Umbilical cord (tissue), 2 donors: ENCODE data around the gene WWC2. TPM values are rescaled to one million over a fixed set of nuclear protein-coding genes. Genes with fewer than 3 reads are reported as not detected.

Experiments used
- DNase-seq: peaks from one replicate; pipeline ENCODE4 v3.0.0-alpha.2; 2015; ENCODE audit warnings: low spot score
- total RNA-seq: library from RNA; depleted of rRNA; stranded (reverse); fragments of >200 nt; gene quantifications from one replicate; pipeline ENCODE4 v1.2.3, GENCODE V29; 2014; ENCODE audit warnings: low replicate concordance; ENCODE audit not compliant: insufficient read depth

WWC2 gene
- total RNA-seq, 1 donor from 2014 or later = 36.8 TPM

GRCh38 chr4:183328832-183329231, 229.8 kb downstream of the WWC2 start:
- peak; percentile 40 for DNase-seq

GRCh38 chr4:183329244-183329643, 230.2 kb downstream of the WWC2 start:
- DNase-seq = no peak

DNA sequence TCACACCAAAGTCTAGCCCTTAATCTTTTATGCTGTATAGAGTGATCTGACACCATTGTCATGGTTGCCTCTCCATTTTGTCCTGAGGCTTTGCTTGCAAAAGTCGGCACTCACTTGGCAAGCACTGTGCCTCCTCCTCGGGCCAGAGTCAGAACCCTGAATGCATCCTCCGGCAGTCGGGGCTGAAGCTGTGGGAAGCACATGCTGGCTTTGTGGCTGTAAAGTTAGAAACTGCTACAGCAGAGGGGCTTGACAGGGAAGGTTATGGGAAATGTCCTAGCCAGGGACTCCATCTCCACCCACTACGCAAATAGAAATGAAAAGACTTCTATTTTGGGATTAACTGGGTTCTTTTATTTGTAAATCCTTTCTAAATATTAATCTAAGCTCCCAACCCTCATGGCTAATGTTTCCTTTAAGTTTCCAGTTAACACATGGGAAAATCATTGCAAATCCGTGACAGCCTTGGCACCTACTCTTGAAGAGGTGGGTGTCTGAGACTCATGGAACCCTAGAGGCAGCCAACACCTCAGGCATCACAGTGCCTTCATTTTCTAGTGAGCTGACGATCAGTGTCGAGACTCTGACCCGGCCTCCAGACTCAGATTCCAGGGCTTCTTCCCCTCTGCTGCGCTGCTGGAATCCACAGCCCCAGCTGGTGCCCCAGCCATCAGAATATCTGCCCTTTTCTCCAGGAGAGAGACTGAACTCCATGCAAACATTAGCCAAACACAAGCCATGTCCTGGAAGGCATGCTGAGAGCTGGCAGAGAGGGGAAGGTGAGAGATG, 231.1 kb downstream of the WWC2 start:
- DNase-seq = no peak

DNA sequence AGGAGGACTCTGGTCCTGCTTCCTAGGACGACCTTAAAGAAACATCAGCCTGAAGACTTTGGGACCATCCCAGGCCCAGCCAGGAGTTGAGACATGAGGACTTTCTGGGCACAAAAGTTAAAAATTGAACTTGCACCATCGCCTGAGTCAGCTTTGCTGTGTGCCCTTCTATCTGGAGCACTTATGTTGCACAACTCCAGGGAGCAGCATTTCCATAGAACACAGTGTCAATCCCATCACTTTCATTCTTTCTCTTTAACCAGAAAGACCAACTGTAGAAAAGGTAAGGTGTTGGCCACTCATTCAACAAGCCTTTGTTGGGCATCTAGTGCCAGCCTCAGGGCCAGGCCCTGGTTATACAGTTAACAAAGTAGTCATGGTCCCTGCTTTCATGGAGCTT, 231.8 kb downstream of the WWC2 start:
- DNase-seq = no peak

GRCh38 chr4:183332447-183332846, 233.4 kb downstream of the WWC2 start:
- DNase-seq = no peak

- DNase-seq = no peak
Observed at GRCh38 chr4:183333202-183333601, 234.1 kb downstream of the WWC2 start.

DNA sequence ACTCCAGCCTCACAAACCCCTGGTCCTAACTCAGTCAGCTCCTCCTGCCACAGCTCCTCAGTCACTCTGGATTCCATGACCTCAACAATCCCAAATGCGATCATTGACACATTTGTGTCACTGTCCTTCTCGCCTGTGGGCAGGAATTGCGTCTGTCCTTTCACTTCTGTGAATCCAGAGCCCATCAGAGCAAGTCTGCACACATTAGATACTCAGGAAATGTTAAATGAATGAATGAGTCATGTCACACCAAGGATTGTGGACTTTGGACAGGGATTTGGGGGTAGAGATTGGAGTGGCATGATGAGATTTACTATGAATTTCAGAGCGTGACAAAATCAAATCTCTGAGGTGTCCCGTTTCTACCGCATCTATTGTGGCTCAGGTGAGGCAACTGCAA, 234.9 kb downstream of the WWC2 start:
- DNase-seq = no peak

- DNase-seq = peak; percentile 50
Observed at GRCh38 chr4:183335369-183335940, 236.4 kb downstream of the WWC2 start.

DNA sequence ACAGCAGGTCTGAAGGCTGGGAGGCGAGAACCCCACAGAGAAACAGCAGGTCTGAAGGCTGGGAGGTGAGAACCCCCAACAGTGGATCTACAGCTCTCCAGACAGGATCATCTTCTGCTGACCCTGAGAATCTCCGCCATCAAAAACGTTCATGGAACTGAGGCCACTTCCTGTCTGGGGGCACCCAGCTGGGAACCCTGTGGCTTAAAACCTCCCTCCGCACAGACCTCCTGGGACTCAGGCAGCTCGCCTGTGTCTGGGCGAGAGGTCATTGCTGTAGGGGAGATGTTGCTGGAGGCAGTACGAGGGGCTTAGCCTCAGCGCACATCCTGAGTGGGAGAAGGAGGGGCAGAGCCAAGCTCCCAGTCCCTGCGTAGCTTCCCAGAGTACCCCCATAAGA, 238.3 kb downstream of the WWC2 start:
- no peak for DNase-seq

- no peak for DNase-seq
Observed at GRCh38 chr4:183337833-183338232, 238.8 kb downstream of the WWC2 start.

DNA sequence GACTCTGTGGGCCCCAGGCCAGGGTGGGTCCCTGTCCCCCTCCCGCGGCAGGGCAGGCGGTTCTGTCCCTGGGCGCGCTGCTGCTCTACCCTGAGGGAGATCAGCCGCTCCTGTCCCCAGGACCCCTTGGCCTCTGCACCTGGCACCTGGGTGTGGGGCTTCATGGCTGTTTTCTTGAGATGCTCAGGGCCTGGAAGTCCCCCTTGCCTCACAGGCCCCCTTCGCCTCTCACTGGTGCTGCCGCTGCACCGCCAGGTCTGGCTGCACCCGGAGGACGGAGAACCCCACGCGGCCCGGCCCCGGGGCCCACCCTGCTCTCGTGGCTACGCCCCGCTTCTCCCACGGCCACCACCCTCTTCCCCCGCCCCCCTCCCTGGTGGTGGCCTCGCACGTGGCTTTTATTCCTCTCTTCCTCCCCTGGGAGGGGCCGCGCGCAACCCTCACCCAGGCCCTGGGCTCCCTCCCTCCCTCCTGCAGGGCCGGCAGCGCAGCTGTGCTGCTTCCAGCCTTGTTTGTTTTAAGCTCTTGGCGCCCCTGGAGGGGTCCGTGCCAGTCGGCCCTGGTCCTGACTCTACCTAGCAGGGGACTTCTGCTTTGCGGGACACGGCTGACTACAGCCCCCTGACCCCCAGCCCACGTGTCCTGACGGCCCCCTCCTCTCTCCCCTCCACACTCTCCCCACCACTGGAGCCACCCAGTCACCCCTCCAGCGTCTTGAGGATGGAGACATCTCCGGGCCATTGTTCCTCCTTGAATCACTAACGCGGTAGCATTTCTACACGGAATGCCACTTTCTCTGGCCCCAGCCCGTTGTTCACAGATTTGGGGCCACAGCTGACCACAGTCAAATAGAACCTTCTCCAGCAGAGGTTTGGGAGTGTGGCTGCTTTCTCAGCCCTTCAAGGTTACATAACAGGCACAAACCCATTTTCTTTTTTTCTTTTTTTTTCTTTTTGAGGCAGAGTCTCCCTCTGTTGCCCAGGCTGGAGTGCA, 243.8 kb downstream of the WWC2 start:
- no peak for DNase-seq

- DNase-seq = no peak
Observed at GRCh38 chr4:183343730-183344129, 244.7 kb downstream of the WWC2 start.

DNA sequence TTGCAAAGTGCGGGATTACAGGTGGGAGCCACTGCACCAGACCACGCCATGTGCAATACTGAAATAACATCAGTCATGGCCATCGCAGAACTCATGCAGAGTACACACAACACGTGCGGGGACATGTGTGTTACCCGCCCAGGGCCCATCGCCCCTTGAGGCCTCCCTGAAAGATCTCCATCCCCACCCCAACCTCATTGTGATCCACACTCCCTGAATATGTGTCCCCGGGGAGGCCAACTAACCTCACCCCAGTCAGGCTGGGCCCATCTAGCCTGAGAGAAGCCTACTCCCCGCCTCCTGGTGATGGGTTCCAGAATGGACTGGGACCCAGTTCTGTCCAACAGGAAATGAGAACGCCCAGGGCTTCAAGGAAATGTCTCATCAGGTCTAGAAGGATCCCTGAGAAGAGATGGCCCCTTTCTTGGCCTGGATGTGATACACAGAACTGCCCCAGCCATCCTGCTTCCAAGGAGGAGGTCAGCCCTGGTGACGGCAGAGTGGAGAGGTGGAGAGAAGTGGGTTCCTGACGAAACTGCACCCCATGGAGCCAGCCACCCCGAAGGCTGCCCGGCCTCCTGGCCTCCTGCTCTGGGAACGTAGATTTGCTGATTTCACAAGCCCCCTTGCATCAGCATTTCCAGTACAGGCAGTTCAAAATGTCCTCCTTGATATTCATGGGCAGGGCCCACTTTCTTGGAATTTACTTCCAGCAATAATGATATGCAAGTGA, 245.6 kb downstream of the WWC2 start:
- no peak for DNase-seq

DNA sequence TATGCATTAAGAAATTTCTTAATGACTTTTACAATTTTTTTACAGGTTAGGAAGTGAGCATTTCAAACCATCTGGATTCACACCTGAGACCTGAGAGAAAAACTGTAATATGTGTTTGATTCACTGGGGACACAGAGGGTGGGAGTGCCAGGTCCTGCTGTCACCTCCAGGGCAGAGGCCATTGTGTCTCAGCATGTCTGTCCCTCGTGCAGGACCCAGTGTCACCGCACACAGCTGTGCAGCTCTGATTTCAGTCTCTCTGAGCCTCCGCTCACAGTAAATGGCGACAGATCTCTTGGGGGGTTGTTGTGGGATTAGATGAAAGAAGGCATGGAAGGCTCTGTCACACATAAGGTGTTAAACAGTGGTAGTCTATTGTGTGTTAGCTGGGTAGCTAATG, 246.2 kb downstream of the WWC2 start:
- DNase-seq = no peak

- DNase-seq = no peak
Observed at GRCh38 chr4:183347146-183347545, 248.1 kb downstream of the WWC2 start.

- DNase-seq = no peak
Observed at GRCh38 chr4:183347566-183347965, 248.5 kb downstream of the WWC2 start.

DNA sequence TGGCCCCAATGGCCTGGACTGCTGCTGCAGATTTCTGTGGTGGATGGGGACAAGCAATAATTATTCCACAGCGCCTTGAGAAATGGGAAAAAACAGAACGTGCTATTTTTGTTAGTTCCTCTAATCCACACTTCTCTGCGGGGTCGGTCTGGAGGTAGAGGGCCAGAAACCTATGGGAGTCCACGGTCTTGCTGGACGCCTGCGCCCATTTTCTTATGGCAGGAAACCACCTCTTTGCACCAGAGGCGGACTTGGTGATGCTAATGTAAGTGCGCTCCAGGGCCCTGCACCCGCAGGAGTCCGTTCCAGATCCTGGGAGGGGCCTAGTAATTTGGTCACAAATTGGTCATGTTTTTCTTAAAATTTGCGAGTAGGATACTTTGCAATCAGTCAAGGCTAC, 249.1 kb downstream of the WWC2 start:
- DNase-seq = no peak

DNA sequence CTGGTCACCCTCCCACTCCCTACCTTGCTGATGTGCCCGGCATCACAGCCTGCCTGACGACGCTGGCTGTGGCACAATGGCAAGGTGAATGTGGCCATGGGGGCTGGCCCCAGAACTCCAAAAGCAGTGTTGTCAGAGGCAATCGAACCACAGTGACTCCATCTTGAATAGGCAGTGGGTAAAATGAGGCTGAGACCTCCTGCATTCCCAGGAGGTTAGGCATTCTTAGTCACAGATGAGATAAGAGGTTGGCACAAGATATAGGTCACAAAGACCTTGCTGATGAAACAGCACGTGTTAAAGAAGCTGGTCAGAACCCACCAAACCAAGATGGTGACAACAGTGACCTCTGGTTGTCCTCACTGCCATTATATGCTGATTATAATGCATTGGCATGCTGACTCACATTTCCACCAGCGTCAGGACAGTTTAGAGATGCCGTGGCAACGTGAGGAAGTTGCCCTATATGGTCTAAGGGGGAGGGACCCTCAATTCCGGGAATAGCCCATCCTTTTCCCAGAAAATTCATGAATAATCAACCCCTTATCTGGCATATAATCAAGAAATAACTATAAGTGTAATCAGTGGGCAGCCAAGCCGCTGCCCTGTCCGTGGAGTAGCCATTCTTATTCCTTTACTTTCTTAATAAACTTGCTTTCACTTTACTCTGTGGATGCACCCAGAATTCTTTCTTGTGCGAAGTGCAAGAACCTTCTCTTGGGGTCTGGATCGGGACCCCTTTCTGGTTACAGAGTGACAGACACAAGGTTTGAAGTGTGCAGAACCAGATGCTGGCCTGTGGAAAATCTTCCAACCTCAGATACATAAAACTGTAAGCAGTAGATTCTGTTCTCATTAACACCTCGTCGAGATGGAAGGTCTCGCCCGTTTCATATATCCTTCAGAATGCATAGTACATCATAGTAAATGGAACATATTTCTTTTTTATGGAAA, 249.9 kb downstream of the WWC2 start:
- DNase-seq = peak; percentile 26

GRCh38 chr4:183349673-183350072, 250.6 kb downstream of the WWC2 start:
- DNase-seq = no peak

DNA sequence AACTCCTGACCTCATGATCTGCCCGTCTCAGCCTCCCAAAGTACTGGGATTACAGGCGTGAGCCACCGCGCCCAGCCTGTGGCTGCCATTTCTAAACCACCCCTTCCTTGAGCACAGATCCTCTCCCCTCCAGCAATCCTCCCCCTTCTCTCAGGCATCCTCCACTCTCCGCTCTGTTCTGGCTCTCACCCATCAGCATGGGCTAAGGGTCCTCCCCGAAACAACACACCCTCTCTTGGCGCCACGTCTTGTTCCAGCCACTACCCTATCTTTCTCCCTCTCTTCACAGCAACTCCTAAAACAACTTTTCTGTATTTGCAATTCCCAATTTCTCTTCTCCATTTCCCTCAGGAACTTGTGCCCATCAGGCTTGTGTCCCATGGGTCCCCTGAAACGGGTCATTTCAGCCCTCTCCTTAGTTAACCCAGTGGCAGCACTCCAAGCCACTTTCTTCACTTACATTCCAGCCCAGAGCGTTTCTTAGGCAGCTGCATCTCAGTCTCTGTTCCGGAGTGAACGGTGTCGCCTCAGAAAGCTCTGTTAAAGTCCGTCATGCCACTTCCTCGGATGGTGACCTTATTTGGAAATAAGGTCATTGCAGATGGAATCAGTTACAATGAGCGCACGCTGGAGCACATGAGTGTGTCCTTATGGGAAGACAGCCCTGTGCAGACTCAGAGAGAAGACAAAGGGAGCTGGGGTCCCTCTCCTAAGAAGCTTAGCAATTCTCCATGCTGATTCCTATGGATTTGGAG, 251.4 kb downstream of the WWC2 start:
- no peak for DNase-seq
